Measurements from ENCODE around the gene ZNF593OS. TPM values are rescaled to one million over a fixed set of nuclear protein-coding genes. Genes with fewer than 3 reads are reported as not detected.

Gene ZNF593OS
- total and polyA plus RNA-seq, 4 donors, result 0.10 to 0.32 TPM; not detected in 2

DNA sequence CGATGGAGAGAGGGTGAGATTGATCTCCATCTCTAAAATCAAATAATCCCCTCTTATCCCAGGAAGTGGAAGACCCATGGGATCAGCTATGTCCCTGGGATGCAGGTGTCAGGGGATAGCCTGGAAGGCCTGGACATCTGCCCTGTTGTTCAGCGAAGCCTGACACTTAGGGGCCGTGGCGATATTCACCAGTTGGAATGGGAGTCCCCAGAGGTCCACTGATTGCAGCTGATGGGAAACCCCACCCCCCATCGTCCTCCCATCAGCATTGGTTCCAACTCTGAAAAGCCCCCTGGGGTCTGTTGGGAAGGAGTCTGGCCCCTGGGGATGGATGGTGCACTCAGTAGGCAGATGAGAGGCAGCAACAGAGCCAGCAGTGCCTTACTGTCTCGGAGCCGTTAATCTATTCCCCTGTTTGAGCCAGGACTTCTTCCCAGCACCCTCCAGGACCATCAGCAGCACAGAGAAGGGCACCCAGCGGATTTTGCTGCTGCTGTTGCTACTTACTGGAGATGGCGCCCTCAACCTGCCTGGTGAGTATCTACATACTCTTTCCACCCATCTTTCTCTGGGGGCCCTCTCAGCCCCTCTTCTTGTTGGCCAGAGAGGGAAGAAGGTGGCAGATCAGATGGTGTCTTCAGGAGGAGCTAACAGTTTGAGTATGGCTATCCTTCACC is 32.1 kb upstream of the ZNF593OS start (continued):
- TF ChIP-seq, protein P1, sequence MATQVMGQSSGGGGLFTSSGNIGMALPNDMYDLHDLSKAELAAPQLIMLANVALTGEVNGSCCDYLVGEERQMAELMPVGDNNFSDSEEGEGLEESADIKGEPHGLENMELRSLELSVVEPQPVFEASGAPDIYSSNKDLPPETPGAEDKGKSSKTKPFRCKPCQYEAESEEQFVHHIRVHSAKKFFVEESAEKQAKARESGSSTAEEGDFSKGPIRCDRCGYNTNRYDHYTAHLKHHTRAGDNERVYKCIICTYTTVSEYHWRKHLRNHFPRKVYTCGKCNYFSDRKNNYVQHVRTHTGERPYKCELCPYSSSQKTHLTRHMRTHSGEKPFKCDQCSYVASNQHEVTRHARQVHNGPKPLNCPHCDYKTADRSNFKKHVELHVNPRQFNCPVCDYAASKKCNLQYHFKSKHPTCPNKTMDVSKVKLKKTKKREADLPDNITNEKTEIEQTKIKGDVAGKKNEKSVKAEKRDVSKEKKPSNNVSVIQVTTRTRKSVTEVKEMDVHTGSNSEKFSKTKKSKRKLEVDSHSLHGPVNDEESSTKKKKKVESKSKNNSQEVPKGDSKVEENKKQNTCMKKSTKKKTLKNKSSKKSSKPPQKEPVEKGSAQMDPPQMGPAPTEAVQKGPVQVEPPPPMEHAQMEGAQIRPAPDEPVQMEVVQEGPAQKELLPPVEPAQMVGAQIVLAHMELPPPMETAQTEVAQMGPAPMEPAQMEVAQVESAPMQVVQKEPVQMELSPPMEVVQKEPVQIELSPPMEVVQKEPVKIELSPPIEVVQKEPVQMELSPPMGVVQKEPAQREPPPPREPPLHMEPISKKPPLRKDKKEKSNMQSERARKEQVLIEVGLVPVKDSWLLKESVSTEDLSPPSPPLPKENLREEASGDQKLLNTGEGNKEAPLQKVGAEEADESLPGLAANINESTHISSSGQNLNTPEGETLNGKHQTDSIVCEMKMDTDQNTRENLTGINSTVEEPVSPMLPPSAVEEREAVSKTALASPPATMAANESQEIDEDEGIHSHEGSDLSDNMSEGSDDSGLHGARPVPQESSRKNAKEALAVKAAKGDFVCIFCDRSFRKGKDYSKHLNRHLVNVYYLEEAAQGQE (IDR thresholded peaks at IDR 0.05), result no peak
- TF ChIP-seq JUND (IDR thresholded peaks at IDR 0.05) (no peak), YY1 (IDR thresholded peaks at IDR 0.05) (no peak), NR2F2 (IDR thresholded peaks at IDR 0.05) (no peak)

DNA sequence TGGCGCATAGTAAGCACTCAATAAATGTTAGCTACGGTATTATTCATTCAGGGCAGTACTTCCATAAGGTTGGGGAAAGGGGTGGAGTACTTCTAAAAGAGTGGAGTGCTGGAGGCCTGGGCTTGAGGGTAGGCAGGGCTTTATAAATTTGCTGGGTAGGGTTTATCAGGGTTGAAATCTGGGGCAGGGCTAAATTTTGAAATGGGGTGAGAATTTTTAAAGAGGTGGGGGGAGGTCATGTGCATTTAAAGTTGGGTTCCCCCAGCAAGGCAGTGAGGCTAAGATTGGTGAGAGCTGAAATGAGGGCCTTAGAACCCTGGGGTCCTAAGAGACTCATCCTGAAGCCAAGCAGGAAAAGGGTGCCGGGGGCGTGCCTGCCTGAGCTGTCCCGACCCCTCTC is 28.8 kb upstream of the ZNF593OS start:
- Histone ChIP-seq H3K9ac (ENCODE audit: low read depth in 1 of 2, low read length in 2 of 2) (no peak overlapping the region), H3K4me1 (ENCODE audit: control insufficient read depth in 4 of 4, insufficient read depth in 4 of 4, low read length in 3 of 4) (no peaks in the 10 kb centered on the region), H3K27me3 (ENCODE audit: control insufficient read depth in 4 of 4, insufficient read depth in 4 of 4, low read length in 3 of 4) (no peaks in the 10 kb centered on the region), H3K9me3 (ENCODE audit: control insufficient read depth in 4 of 4, low read length in 3 of 4) (no peaks in the 10 kb centered on the region), H3K36me3 (ENCODE audit: control insufficient read depth in 4 of 4, insufficient read depth in 3 of 4, low read depth in 1 of 4, low read length in 3 of 4) (no peaks in the 10 kb centered on the region), H3K4me3 (ENCODE audit: low read depth in 1 of 3, low read length in 3 of 3) (no peak overlapping the region), H3K27ac (ENCODE audit: low read depth in 1 of 2, low read length in 2 of 2) (no peak overlapping the region)
- WGBS, result 91% methylated on average over 5 of the region's 5 CpGs
- no peak for DNase-seq (ENCODE audit: low spot score)
- TF ChIP-seq GABPA (IDR thresholded peaks at IDR 0.05 in 1 of 2, conservative IDR thresholded peaks at IDR 0.05 in 1 of 2), result no peak
- TF ChIP-seq, protein P1 (IDR thresholded peaks at IDR 0.05), result no peak
- TF ChIP-seq EGR1 (IDR thresholded peaks at IDR 0.05; ENCODE audit: low read depth in 2 of 2), result no peak
- TF ChIP-seq NR2F2 (IDR thresholded peaks at IDR 0.05), result no peak
- TF ChIP-seq, protein P2, sequence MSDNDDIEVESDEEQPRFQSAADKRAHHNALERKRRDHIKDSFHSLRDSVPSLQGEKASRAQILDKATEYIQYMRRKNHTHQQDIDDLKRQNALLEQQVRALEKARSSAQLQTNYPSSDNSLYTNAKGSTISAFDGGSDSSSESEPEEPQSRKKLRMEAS (IDR thresholded peaks at IDR 0.05), result no peak
- TF ChIP-seq FOXA2 (IDR thresholded peaks at IDR 0.05), result no peak
- TF ChIP-seq RAD21 (IDR thresholded peaks at IDR 0.05), result no peak
- TF ChIP-seq HNF4G (IDR thresholded peaks at IDR 0.05), result no peak
- TF ChIP-seq HNF4A (conservative IDR thresholded peaks at IDR 0.05), result no peak
- no peak for TF ChIP-seq RXRA (IDR thresholded peaks at IDR 0.05)
- no peak for TF ChIP-seq JUND (IDR thresholded peaks at IDR 0.05)
- TF ChIP-seq, protein P3, sequence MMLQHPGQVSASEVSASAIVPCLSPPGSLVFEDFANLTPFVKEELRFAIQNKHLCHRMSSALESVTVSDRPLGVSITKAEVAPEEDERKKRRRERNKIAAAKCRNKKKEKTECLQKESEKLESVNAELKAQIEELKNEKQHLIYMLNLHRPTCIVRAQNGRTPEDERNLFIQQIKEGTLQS (IDR thresholded peaks at IDR 0.05), result no peak
- TF ChIP-seq SP1 (IDR thresholded peaks at IDR 0.05), result no peak
- no peak for TF ChIP-seq YY1 (IDR thresholded peaks at IDR 0.05)
- TF ChIP-seq TAF1 (conservative IDR thresholded peaks at IDR 0.05), result no peak

Measured in liver (tissue), 9 donors.